GM23338 (cell line): ENCODE data around the gene KSR2. TPM values are rescaled to one million over a fixed set of nuclear protein-coding genes. Genes with fewer than 3 reads are reported as not detected.

Experiments used
- ATAC-seq: fragments of 200-7000 bp; cut with Tn5 transposase; 3 replicates; pipeline ENCODE4 v1.9.1; 2020
- DNase-seq: peaks from one replicate; pipeline ENCODE4 v3.0.0-alpha.2; 2015; ENCODE audit warnings: low spot score
- H2AFZ ChIP-seq: fragments of 200-600 bp; sonication (generic); 2 replicates; pipeline ENCODE4 v1.8.0; 2016; ENCODE audit warnings: antibody characterized with exemption, mild to moderate bottlenecking, moderate library complexity
- H3F3A ChIP-seq: fragments of 200-600 bp; sonication (generic); replicated peaks from 2 replicates; pipeline ENCODE4 v1.8.0; 2017; ENCODE audit warnings: antibody characterized with exemption, mixed run types, low read depth
- H3K27ac ChIP-seq: fragments of 200-600 bp; sonication (generic); 2 replicates; pipeline ENCODE4 v1.6.1; 2016; ENCODE audit warnings: low read depth
- H3K27me3 ChIP-seq: fragments of 200-600 bp; sonication (generic); 2 replicates; pipeline ENCODE4 v1.8.0; 2016; ENCODE audit warnings: mild to moderate bottlenecking, mixed run types, moderate library complexity; ENCODE audit not compliant: insufficient read depth
- H3K36me3 ChIP-seq: fragments of 200-600 bp; sonication (generic); 2 replicates; pipeline ENCODE4 v1.8.0; 2016; ENCODE audit warnings: mild to moderate bottlenecking; ENCODE audit not compliant: insufficient read depth
- H3K4me1 ChIP-seq: fragments of 200-600 bp; sonication (generic); 2 replicates; pipeline ENCODE4 v1.8.0; 2016; ENCODE audit warnings: mild to moderate bottlenecking, moderate library complexity; ENCODE audit not compliant: insufficient read depth
- H3K4me2 ChIP-seq: fragments of 200-600 bp; sonication (generic); 2 replicates; pipeline ENCODE4 v1.7.1; 2017; ENCODE audit warnings: mixed run types
- H3K4me3 ChIP-seq: fragments of 200-600 bp; sonication (generic); 2 replicates; pipeline ENCODE4 v1.6.1; 2016; ENCODE audit warnings: mixed run types
- H3K79me2 ChIP-seq: fragments of 200-600 bp; sonication (generic); replicated peaks from 2 replicates; pipeline ENCODE4 v1.8.0; 2017; ENCODE audit warnings: mild to moderate bottlenecking; ENCODE audit not compliant: insufficient read depth
- H3K9me2 ChIP-seq: fragments of 200-600 bp; sonication (generic); 2 replicates; pipeline ENCODE4 v1.8.0; 2017; ENCODE audit not compliant: insufficient read depth
- H4K20me1 ChIP-seq: fragments of 200-600 bp; sonication (generic); replicated peaks from 2 replicates; pipeline ENCODE4 v1.8.0; 2017; ENCODE audit warnings: mild to moderate bottlenecking; ENCODE audit not compliant: insufficient read depth
- H3K27ac Mint-ChIP-seq: 2 replicates; pipeline ENCODE4 v1.8.0; 2020; ENCODE audit warnings: inconsistent platforms, mild to moderate bottlenecking, moderate library complexity, mixed read lengths
- H3K27me3 Mint-ChIP-seq: 3 replicates; pipeline ENCODE4 v1.8.0; 2022; ENCODE audit warnings: low read depth, mild to moderate bottlenecking, moderate library complexity, mixed read lengths, inconsistent platforms; ENCODE audit not compliant: insufficient read depth, poor library complexity
- H3K36me3 Mint-ChIP-seq: 3 replicates; pipeline ENCODE4 v1.8.0; 2021; ENCODE audit warnings: low read depth, mild to moderate bottlenecking, inconsistent platforms, moderate library complexity, mixed read lengths
- H3K4me1 Mint-ChIP-seq: 3 replicates; pipeline ENCODE4 v1.8.0; 2020; ENCODE audit warnings: mild to moderate bottlenecking, inconsistent platforms, mixed read lengths
- H3K4me3 Mint-ChIP-seq: 3 replicates; pipeline ENCODE4 v1.8.0; 2021; ENCODE audit warnings: moderate library complexity, mild to moderate bottlenecking, inconsistent platforms, mixed read lengths
- H3K9me3 Mint-ChIP-seq: 3 replicates; pipeline ENCODE4 v1.8.0; 2020; ENCODE audit warnings: moderate library complexity, mild to moderate bottlenecking, inconsistent platforms, mixed read lengths
- CTCF ChIP-seq, 2 experiments: fragments of 200-600 bp in 1 of 2; sonication (generic) in 1 of 2; conservative IDR thresholded peaks; 2 replicates each; pipeline versions ENCODE4 v1.5.1 to v1.6.1; 2016 to 2017; ENCODE audit warnings: antibody characterized with exemption in 2 of 2, low read depth in 2 of 2, mild to moderate bottlenecking in 2 of 2, moderate library complexity in 1 of 2
- EZH2 ChIP-seq: fragments of 200-600 bp; sonication (generic); IDR thresholded peaks from one replicate; pipeline ENCODE4 v1.8.0; 2017; ENCODE audit warnings: antibody characterized with exemption, mild to moderate bottlenecking, low read depth; ENCODE audit not compliant: unreplicated experiment
- EZH2phosphoT487 ChIP-seq: fragments of 200-600 bp; sonication (generic); IDR thresholded peaks from one replicate; pipeline ENCODE4 v1.8.1; 2018; ENCODE audit warnings: antibody characterized with exemption; ENCODE audit not compliant: unreplicated experiment
- NANOG ChIP-seq: IDR thresholded peaks from 2 replicates; pipeline ENCODE4 v1.6.1; 2016; ENCODE audit warnings: antibody characterized with exemption, borderline replicate concordance
- REST ChIP-seq: IDR thresholded peaks from one replicate; pipeline ENCODE4 v1.6.1; 2018; ENCODE audit warnings: antibody characterized with exemption; ENCODE audit not compliant: unreplicated experiment
- ZNF114 ChIP-seq: fragments of 250-450 bp; sonication (Bioruptor Pico); IDR thresholded peaks from 2 replicates; pipeline ENCODE4 v1.5.0; 2020; ENCODE audit warnings: mild to moderate bottlenecking, moderate library complexity
- polyA plus RNA-seq: library from polyadenylated mRNA; unstranded; fragments of >200 nt; fragmentation: Nextera tagmentation; extraction: Ambion mirVana; gene quantifications from 2 replicates; pipeline ENCODE4 v1.2.1, GENCODE V29; 2016
- total RNA-seq: library from RNA; depleted of rRNA; stranded (reverse); fragments of >200 nt; shearing (Covaris generic); gene quantifications from 2 replicates; pipeline ENCODE4 v1.2.3, GENCODE V29; 2014

KSR2 gene
- total and polyA plus RNA-seq, 2 experiments from 2014 or later, result 1.1 to 2.7 TPM

GRCh38 chr12:117522559-117522958, 446.2 kb downstream of the KSR2 start:
- no peaks in the 10 kb centered on the region for H3K27me3 Mint-ChIP-seq
- no peaks in the 10 kb centered on the region for H3K27me3 ChIP-seq
- ATAC-seq, result no peak

More at GRCh38 chr12:117522559-117522958, 446.2 kb downstream of the KSR2 start:
- Histone ChIP-seq H3F3A (no peaks in the 10 kb centered on the region), H3K27ac (no peak overlapping the region), H3K4me1 (no peaks in the 10 kb centered on the region), H3K79me2 (no peaks in the 10 kb centered on the region), H3K36me3 (no peaks in the 10 kb centered on the region), H3K9me2 (no peaks in the 10 kb centered on the region), H3K4me3 (no peak overlapping the region), H3K4me2 (no peak overlapping the region), H2AFZ (no peak overlapping the region), H4K20me1 (no peaks in the 10 kb centered on the region; the same call in 1 of the 2 replicates)
- Mint-ChIP-seq H3K4me3 (no peak overlapping the region), H3K4me1 (no peaks in the 10 kb centered on the region; the same call in 2 of the 3 replicates), H3K36me3 (no peaks in the 10 kb centered on the region), H3K27ac (no peak overlapping the region), H3K9me3 (no peaks in the 10 kb centered on the region)
- no peak for TF ChIP-seq EZH2
- TF ChIP-seq CTCF (conservative IDR thresholded peaks at IDR 0.05; ENCODE audit: low read depth in 2 of 2), result no peak
- TF ChIP-seq ZNF114 (CRISPR knock-in tag), result no peak
- no peak for TF ChIP-seq NANOG
- no peak for TF ChIP-seq REST
- TF ChIP-seq EZH2phosphoT487, result no peak
- no peak for DNase-seq
